ENCODE measurements around the gene PCMT1. TPM values are rescaled to one million over a fixed set of nuclear protein-coding genes. Genes with fewer than 3 reads are reported as not detected.

The PCMT1 gene
- total and polyA plus RNA-seq, 10 of the 15 experiments (the other 5 are each of a cell fraction or from before 2014, with no cell fraction given), result 48.5 to 126 (median 81.2) TPM

DNA sequence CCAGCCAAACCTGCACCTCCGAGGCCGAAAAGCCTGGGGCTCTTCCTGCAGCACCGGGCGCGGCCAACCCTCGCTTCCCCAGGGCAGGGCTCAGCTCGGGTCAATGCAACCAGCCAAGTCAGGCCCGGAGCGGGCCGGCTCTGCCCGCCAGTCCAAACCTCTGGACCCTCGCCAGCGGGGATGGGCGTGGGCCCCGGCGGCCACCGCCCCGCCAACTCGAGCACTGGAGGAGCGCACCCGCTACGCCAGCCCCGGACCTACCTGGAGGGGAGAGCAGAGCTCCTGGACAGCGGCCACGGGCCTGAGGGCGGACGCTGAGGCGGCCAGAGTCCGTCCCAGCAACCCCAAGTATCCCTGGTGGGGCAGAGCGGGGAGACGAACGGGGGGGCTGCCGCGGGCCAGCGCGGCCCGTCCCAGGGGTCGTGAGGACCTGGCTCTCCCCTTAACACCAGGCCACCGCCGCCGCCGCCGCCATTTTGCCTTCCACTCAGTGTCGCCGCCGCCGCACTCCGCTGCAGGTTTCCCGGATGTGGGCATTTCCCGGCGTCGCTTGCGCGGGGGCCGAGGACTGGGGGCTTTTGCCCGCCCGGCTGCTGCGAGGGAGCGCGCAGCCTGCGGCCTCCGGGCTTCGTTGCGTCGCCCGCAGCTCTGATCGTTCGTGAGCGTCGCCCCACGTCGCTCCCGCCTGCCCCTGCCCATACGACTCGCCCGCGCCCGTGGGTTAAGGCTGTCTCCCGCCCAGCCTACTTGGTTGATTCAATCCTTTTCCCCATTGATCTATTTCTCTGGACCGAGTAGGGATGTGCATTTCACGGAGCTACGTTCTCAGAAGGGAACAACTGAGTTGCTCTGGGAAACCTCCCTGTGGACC, 31.7 kb upstream of the PCMT1 start, which contains the start of gene LATS1 (continued):
- TF ChIP-seq CUX1 (IDR thresholded peaks at IDR 0.05; ENCODE audit: insufficient replicate concordance, low read depth, low read length) (no peak), E2F8 (IDR thresholded peaks at IDR 0.05; ENCODE audit: low read depth, partially characterized antibody) (no peak), MTA3 (IDR thresholded peaks at IDR 0.05; ENCODE audit: borderline replicate concordance, low read length) (no peak), KAT2A (conservative IDR thresholded peaks at IDR 0.05; ENCODE audit: control insufficient read depth, low read depth, low read length) (no peak), CBX3 (IDR thresholded peaks at IDR 0.05; ENCODE audit: borderline replicate concordance, low read depth) (no peak), SRF (IDR thresholded peaks at IDR 0.05; ENCODE audit: low read depth in 2 of 2, low read length in 2 of 2) (0 out of 4 replicates have a peak, but pooled peaks of 1 of the 2 experiments have one; percentile 47), BCLAF1 (IDR thresholded peaks at IDR 0.05) (no peak), RAD51 (IDR thresholded peaks at IDR 0.05) (no peak), TCF3 (IDR thresholded peaks at IDR 0.05; ENCODE audit: borderline replicate concordance, insufficient read depth, low read depth, low read length) (peak; percentile 77), TARDBP (IDR thresholded peaks at IDR 0.05; ENCODE audit: borderline replicate concordance) (peak; percentile 67; the same call in 1 of the 2 replicates)
- TF ChIP-seq, protein P1, sequence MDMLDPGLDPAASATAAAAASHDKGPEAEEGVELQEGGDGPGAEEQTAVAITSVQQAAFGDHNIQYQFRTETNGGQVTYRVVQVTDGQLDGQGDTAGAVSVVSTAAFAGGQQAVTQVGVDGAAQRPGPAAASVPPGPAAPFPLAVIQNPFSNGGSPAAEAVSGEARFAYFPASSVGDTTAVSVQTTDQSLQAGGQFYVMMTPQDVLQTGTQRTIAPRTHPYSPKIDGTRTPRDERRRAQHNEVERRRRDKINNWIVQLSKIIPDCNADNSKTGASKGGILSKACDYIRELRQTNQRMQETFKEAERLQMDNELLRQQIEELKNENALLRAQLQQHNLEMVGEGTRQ (IDR thresholded peaks at IDR 0.05; ENCODE audit: borderline replicate concordance, low read depth, low read length), result no peak
- TF ChIP-seq, protein P2, sequence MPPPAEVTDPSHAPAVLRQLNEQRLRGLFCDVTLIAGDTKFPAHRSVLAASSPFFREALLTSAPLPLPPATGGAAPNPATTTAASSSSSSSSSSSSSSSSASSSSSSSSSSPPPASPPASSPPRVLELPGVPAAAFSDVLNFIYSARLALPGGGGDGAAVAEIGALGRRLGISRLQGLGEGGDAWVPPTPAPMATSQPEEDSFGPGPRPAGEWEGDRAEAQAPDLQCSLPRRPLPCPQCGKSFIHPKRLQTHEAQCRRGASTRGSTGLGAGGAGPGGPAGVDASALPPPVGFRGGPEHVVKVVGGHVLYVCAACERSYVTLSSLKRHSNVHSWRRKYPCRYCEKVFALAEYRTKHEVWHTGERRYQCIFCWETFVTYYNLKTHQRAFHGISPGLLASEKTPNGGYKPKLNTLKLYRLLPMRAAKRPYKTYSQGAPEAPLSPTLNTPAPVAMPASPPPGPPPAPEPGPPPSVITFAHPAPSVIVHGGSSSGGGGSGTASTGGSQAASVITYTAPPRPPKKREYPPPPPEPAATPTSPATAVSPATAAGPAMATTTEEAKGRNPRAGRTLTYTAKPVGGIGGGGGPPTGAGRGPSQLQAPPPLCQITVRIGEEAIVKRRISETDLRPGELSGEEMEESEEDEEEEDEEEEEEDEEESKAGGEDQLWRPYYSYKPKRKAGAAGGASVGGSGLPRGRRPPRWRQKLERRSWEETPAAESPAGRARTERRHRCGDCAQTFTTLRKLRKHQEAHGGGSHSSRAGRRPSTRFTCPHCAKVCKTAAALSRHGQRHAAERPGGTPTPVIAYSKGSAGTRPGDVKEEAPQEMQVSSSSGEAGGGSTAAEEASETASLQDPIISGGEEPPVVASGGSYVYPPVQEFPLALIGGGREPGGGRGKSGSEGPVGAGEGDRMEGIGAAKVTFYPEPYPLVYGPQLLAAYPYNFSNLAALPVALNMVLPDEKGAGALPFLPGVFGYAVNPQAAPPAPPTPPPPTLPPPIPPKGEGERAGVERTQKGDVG (CRISPR knock-in tag; IDR thresholded peaks at IDR 0.05), result no peak
